ENCODE results near the gene ARHGAP21.
"Not testable (repeated sequence)": the region's sequence is repeated elsewhere in the genome, so short reads cannot be mapped to it uniquely, and the experiment has no call there.

DNA sequence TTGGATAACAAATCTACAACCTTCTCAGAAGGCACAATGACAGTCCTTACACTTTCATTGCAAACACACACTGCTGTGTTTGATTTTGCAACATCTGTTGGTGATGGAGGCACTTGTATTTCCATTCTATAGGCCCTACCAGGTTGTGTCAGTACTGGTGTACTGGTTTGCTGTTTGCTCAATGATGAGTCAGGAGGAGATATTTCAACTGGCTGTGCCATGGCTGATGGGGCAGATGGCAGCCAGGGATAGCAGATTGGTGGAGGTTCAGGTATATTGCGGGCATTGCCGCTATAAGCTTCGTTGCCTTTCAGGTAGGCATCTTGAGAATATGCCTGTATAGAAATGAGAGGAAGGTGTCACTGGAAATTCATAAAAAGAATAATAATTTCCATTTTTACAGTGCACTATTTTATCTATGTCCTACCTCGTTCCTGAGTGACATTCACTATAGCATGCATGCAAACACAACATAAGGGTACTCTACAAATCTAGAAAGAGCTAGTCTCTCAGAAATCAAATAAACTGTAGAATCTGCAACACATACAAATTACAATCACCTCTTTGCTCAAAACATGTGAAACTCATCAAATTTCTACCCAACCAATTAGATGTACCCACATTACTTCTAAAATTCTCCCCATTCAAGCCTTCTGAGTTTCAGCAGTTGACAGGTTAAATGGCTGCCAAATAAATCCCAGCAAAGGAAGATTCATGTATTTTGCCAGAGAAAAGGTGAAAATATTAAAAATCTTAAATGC, 102.5 kb downstream of the ARHGAP21 start:
- TF ChIP-seq EZH2 (IDR thresholded peaks at IDR 0.05; ENCODE audit: low read length): not testable (repeated sequence)
- TF ChIP-seq, protein P1, sequence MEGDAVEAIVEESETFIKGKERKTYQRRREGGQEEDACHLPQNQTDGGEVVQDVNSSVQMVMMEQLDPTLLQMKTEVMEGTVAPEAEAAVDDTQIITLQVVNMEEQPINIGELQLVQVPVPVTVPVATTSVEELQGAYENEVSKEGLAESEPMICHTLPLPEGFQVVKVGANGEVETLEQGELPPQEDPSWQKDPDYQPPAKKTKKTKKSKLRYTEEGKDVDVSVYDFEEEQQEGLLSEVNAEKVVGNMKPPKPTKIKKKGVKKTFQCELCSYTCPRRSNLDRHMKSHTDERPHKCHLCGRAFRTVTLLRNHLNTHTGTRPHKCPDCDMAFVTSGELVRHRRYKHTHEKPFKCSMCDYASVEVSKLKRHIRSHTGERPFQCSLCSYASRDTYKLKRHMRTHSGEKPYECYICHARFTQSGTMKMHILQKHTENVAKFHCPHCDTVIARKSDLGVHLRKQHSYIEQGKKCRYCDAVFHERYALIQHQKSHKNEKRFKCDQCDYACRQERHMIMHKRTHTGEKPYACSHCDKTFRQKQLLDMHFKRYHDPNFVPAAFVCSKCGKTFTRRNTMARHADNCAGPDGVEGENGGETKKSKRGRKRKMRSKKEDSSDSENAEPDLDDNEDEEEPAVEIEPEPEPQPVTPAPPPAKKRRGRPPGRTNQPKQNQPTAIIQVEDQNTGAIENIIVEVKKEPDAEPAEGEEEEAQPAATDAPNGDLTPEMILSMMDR (optimal IDR thresholded peaks at IDR 0.05 in 1 of 3, IDR thresholded peaks at IDR 0.05 in 1 of 3, conservative IDR thresholded peaks at IDR 0.05 in 1 of 3; ENCODE audit: extremely low read depth in 1 of 3, insufficient read depth in 2 of 3, low read length in 3 of 3): not testable (repeated sequence)
